ENCODE measurements around the gene ENG. TPM values are rescaled to one million over a fixed set of nuclear protein-coding genes. Genes with fewer than 3 reads are reported as not detected.
A peak's percentile ranks its signal among the peaks of the same experiment; 100 is the strongest.

The ENG gene
- total and polyA plus RNA-seq, 2 donors = 16.4 to 196 TPM

GRCh38 chr9:127814619-127815511 is 39.6 kb downstream of the ENG start:
- H3K27ac ChIP-seq (ENCODE audit: low read depth) = no peak overlapping the region

GRCh38 chr9:127813686-127814226 is 40.7 kb downstream of the ENG start:
- no peak overlapping the region for H3K4me3 ChIP-seq (ENCODE audit: low read depth, low read length)
- 71% methylated on average over 9 of the region's 9 CpGs for WGBS
- H3K27ac ChIP-seq (ENCODE audit: low read depth) = no peak overlapping the region
- H3K36me3 ChIP-seq (ENCODE audit: insufficient read depth) = peaks cover 2% of the 10 kb centered on the region
- no peak for DNase-seq (ENCODE audit: extremely low spot score)
- no peaks in the 10 kb centered on the region for H3K4me1 ChIP-seq (ENCODE audit: insufficient read depth)

More at GRCh38 chr9:127814619-127815511, 39.6 kb downstream of the ENG start:
- WGBS = 88% methylated on average over 11 of the region's 11 CpGs
- Histone ChIP-seq H3K36me3 (ENCODE audit: insufficient read depth) (peaks cover 2% of the 10 kb centered on the region), H3K4me1 (ENCODE audit: insufficient read depth) (no peaks in the 10 kb centered on the region), H3K4me3 (ENCODE audit: low read depth, low read length) (no peak overlapping the region)
- DNase-seq (ENCODE audit: extremely low spot score) = no peak

GRCh38 chr9:127812936-127813675 is 41.4 kb downstream of the ENG start:
- Histone ChIP-seq H3K27ac (ENCODE audit: low read depth) (no peak overlapping the region), H3K4me3 (ENCODE audit: low read depth, low read length) (no peak overlapping the region), H3K4me1 (ENCODE audit: insufficient read depth) (no peaks in the 10 kb centered on the region), H3K36me3 (ENCODE audit: insufficient read depth) (peaks cover 4% of the 10 kb centered on the region)
- WGBS = 92% methylated on average over 19 of the region's 19 CpGs
- DNase-seq (ENCODE audit: extremely low spot score) = no peak

- WGBS = 89% methylated on average over 6 of the region's 6 CpGs
- no peak overlapping the region for H3K27ac ChIP-seq (ENCODE audit: low read depth)
- H3K4me1 ChIP-seq (ENCODE audit: insufficient read depth) = no peaks in the 10 kb centered on the region
- H3K4me3 ChIP-seq (ENCODE audit: low read depth, low read length) = no peak overlapping the region
- peaks cover 5% of the 10 kb centered on the region for H3K36me3 ChIP-seq (ENCODE audit: insufficient read depth)
- DNase-seq (ENCODE audit: extremely low spot score) = no peak
These were observed 42.4 kb downstream of the ENG start for GRCh38 chr9:127812011-127812410.

- no peak for DNase-seq (ENCODE audit: extremely low spot score)
- Histone ChIP-seq H3K4me1 (ENCODE audit: insufficient read depth) (no peaks in the 10 kb centered on the region), H3K36me3 (ENCODE audit: insufficient read depth) (peaks cover 5% of the 10 kb centered on the region), H3K4me3 (ENCODE audit: low read depth, low read length) (no peak overlapping the region), H3K27ac (ENCODE audit: low read depth) (no peak overlapping the region)
- WGBS = 97% methylated on average over 10 of the region's 10 CpGs
These were observed 43.9 kb downstream of the ENG start for GRCh38 chr9:127810378-127811187.

- WGBS = 33% methylated on average over 56 of the region's 57 CpGs
- H3K4me3 ChIP-seq (ENCODE audit: low read depth, low read length) = no peak overlapping the region
- H3K27ac ChIP-seq (ENCODE audit: low read depth) = no peak overlapping the region
- no peaks in the 10 kb centered on the region for H3K4me1 ChIP-seq (ENCODE audit: insufficient read depth)
- DNase-seq (ENCODE audit: extremely low spot score) = no peak
- peaks cover 5% of the 10 kb centered on the region for H3K36me3 ChIP-seq (ENCODE audit: insufficient read depth)
These were observed 44.7 kb downstream of the ENG start for GRCh38 chr9:127809540-127810377.

GRCh38 chr9:127809002-127809539 is 45.4 kb downstream of the ENG start:
- Histone ChIP-seq H3K36me3 (ENCODE audit: insufficient read depth) (peaks cover 4% of the 10 kb centered on the region), H3K4me3 (ENCODE audit: low read depth, low read length) (no peak overlapping the region), H3K27ac (ENCODE audit: low read depth) (no peak overlapping the region), H3K4me1 (ENCODE audit: insufficient read depth) (no peaks in the 10 kb centered on the region)
- WGBS = 79% methylated on average over 9 of the region's 9 CpGs
- DNase-seq (ENCODE audit: extremely low spot score) = no peak

GRCh38 chr9:127808347-127809001 is 46.0 kb downstream of the ENG start:
- WGBS = 91% methylated on average over 17 of the region's 17 CpGs
- Histone ChIP-seq H3K36me3 (ENCODE audit: insufficient read depth) (peaks cover 4% of the 10 kb centered on the region), H3K4me1 (ENCODE audit: insufficient read depth) (no peaks in the 10 kb centered on the region), H3K4me3 (ENCODE audit: low read depth, low read length) (no peak overlapping the region), H3K27ac (ENCODE audit: low read depth) (no peak overlapping the region)
- no peak for DNase-seq (ENCODE audit: extremely low spot score)

- no peak overlapping the region for H3K27ac ChIP-seq (ENCODE audit: low read depth)
- peaks cover 4% of the 10 kb centered on the region for H3K36me3 ChIP-seq (ENCODE audit: insufficient read depth)
- no peak for DNase-seq (ENCODE audit: extremely low spot score)
- no peak overlapping the region for H3K4me3 ChIP-seq (ENCODE audit: low read depth, low read length)
- no peaks in the 10 kb centered on the region for H3K4me1 ChIP-seq (ENCODE audit: insufficient read depth)
- 94% methylated on average over 14 of the region's 14 CpGs for WGBS
These were observed 47.6 kb downstream of the ENG start for GRCh38 chr9:127806871-127807270.

- no peak overlapping the region for H3K4me3 ChIP-seq (ENCODE audit: low read depth, low read length)
- H3K27ac ChIP-seq (ENCODE audit: low read depth) = no peak overlapping the region
- DNase-seq (ENCODE audit: extremely low spot score) = no peak
- peaks cover 4% of the 10 kb centered on the region for H3K36me3 ChIP-seq (ENCODE audit: insufficient read depth)
- WGBS = 85% methylated on average over 8 of the region's 8 CpGs
- no peaks in the 10 kb centered on the region for H3K4me1 ChIP-seq (ENCODE audit: insufficient read depth)
These were observed 48.8 kb downstream of the ENG start for GRCh38 chr9:127805620-127806019.

- no peaks in the 10 kb centered on the region for H3K4me1 ChIP-seq (ENCODE audit: insufficient read depth)
- no peak for DNase-seq (ENCODE audit: extremely low spot score)
- 48% methylated on average over 18 of the region's 18 CpGs for WGBS
- peak overlapping the region; percentile 68 for H3K4me3 ChIP-seq (ENCODE audit: low read depth, low read length)
- peak overlapping the region; percentile 97 for H3K27ac ChIP-seq (ENCODE audit: low read depth)
- H3K36me3 ChIP-seq (ENCODE audit: insufficient read depth) = peaks cover 4% of the 10 kb centered on the region
These were observed 50.7 kb downstream of the ENG start for GRCh38 chr9:127803507-127804352.

Measured in urinary bladder (tissue), 4 donors.